HepG2 (cell line): ENCODE measurements around the gene CSKMT. TPM values are rescaled to one million over a fixed set of nuclear protein-coding genes. Genes with fewer than 3 reads are reported as not detected.

Experiments used
- ATM ChIP-seq: fragments of 450-650 bp; IDR thresholded peaks from 2 replicates; pipeline ENCODE4 v1.7.1; 2017; ENCODE audit warnings: mild to moderate bottlenecking, borderline replicate concordance
- CCDC6 ChIP-seq: sonication (generic); formaldehyde crosslinking; IDR thresholded peaks from 2 replicates; pipeline ENCODE4 v1.8.1; 2022; ENCODE audit warnings: mild to moderate bottlenecking, missing genetic modification reagents, moderate library complexity
- CENPT ChIP-seq: sonication (generic); formaldehyde crosslinking; IDR thresholded peaks from 2 replicates; pipeline ENCODE4 v1.8.0; 2022; ENCODE audit warnings: low read depth, mild to moderate bottlenecking, moderate library complexity, missing genetic modification reagents
- EEA1 ChIP-seq: sonication (generic); formaldehyde crosslinking; IDR thresholded peaks from 2 replicates; pipeline ENCODE4 v1.5.1; 2020; ENCODE audit warnings: mild to moderate bottlenecking, missing genetic modification reagents, borderline replicate concordance
- KDM6A ChIP-seq: IDR thresholded peaks from 2 replicates; pipeline ENCODE4 v1.6.1; 2016; ENCODE audit warnings: low read depth
- MED1 ChIP-seq: sonication (generic); formaldehyde crosslinking; IDR thresholded peaks from 2 replicates; pipeline ENCODE4 v1.4.0; 2020; ENCODE audit warnings: missing genetic modification reagents
- NFRKB ChIP-seq: fragments of 450-650 bp; IDR thresholded peaks from 2 replicates; pipeline ENCODE4 v1.6.1; 2017
- ONECUT2 ChIP-seq: sonication (generic); formaldehyde crosslinking; IDR thresholded peaks from 2 replicates; pipeline ENCODE4 v1.4.0; 2020; ENCODE audit warnings: missing genetic modification reagents
- PHF20 ChIP-seq: sonication (generic); formaldehyde crosslinking; IDR thresholded peaks from 2 replicates; pipeline ENCODE4 v1.5.0; 2020; ENCODE audit warnings: mild to moderate bottlenecking, missing genetic modification reagents
- SRSF4 ChIP-seq: fragments of 200-400 bp; formaldehyde crosslinking; IDR thresholded peaks from one replicate; pipeline ENCODE4 v1.6.1; 2018; ENCODE audit warnings: mild to moderate bottlenecking, low read depth, low read length, moderate library complexity; ENCODE audit not compliant: poor library complexity, severe bottlenecking
- ZBTB20 ChIP-seq: sonication (generic); formaldehyde crosslinking; IDR thresholded peaks from 2 replicates; pipeline ENCODE4 v1.8.1; 2023; ENCODE audit warnings: missing genetic modification reagents, low read depth, mild to moderate bottlenecking, borderline replicate concordance
- ZNF207 ChIP-seq: fragments of 450-650 bp; IDR thresholded peaks from 2 replicates; pipeline ENCODE4 v1.6.1; 2016; ENCODE audit warnings: antibody characterized with exemption, borderline replicate concordance
- ZNF331 ChIP-seq: sonication (generic); formaldehyde crosslinking; IDR thresholded peaks from 2 replicates; pipeline ENCODE4 v1.4.0; 2020; ENCODE audit warnings: missing genetic modification reagents
- ZNF552 ChIP-seq: sonication (generic); formaldehyde crosslinking; IDR thresholded peaks from 2 replicates; pipeline ENCODE4 v1.9.0; 2022; ENCODE audit warnings: missing genetic modification reagents, mild to moderate bottlenecking, borderline replicate concordance
- ZNF678 ChIP-seq: sonication (generic); formaldehyde crosslinking; IDR thresholded peaks from 2 replicates; pipeline ENCODE4 v1.4.0; 2020; ENCODE audit warnings: mild to moderate bottlenecking, missing genetic modification reagents
- polyA plus RNA-seq, 8 experiments: library from polyadenylated mRNA; depleted of rRNA in 3 of 8; stranded (reverse) in 7 of 8; unstranded in 1 of 8; fragments of >200 nt; fragmentation: Illumina TruSeq in 4 of 8; extraction: Trizol in 4 of 8; gene quantifications; 2 replicates each; pipeline versions ENCODE4 v1.2.1 to v1.2.3, GENCODE V29; 2011 to 2016; ENCODE audit warnings: low read depth in 4 of 8, missing spikeins in 1 of 8, mixed read lengths in 1 of 8; ENCODE audit not compliant: insufficient read depth in 1 of 8
- total RNA-seq, 5 experiments: library from RNA; depleted of rRNA; stranded (reverse); fragments of >200 nt; fragmentation: Illumina TruSeq; extraction: Trizol; gene quantifications; 2 replicates each; pipeline ENCODE4 v1.2.3, GENCODE V29; 2016; ENCODE audit warnings: low read depth in 1 of 5
- TF ChIP-seq, protein P1 (sequence below): sonication (generic); formaldehyde crosslinking; IDR thresholded peaks from 2 replicates; pipeline ENCODE4 v1.9.0; 2021; ENCODE audit warnings: missing genetic modification reagents, mild to moderate bottlenecking, borderline replicate concordance
- TF ChIP-seq, protein P2 (sequence below): sonication (generic); formaldehyde crosslinking; IDR thresholded peaks from 2 replicates; pipeline ENCODE4 v1.5.0; 2020; ENCODE audit warnings: mild to moderate bottlenecking, missing genetic modification reagents
- TF ChIP-seq, protein P3 (sequence below): sonication (generic); formaldehyde crosslinking; IDR thresholded peaks from 2 replicates; pipeline ENCODE4 v1.5.1; 2020; ENCODE audit warnings: mild to moderate bottlenecking, missing genetic modification reagents, moderate library complexity

The CSKMT gene
- total and polyA plus RNA-seq, 2 of the 13 experiments (the other 11 are each of a cell fraction or from before 2014, with no cell fraction given) = 7.6 to 31.8 TPM

DNA sequence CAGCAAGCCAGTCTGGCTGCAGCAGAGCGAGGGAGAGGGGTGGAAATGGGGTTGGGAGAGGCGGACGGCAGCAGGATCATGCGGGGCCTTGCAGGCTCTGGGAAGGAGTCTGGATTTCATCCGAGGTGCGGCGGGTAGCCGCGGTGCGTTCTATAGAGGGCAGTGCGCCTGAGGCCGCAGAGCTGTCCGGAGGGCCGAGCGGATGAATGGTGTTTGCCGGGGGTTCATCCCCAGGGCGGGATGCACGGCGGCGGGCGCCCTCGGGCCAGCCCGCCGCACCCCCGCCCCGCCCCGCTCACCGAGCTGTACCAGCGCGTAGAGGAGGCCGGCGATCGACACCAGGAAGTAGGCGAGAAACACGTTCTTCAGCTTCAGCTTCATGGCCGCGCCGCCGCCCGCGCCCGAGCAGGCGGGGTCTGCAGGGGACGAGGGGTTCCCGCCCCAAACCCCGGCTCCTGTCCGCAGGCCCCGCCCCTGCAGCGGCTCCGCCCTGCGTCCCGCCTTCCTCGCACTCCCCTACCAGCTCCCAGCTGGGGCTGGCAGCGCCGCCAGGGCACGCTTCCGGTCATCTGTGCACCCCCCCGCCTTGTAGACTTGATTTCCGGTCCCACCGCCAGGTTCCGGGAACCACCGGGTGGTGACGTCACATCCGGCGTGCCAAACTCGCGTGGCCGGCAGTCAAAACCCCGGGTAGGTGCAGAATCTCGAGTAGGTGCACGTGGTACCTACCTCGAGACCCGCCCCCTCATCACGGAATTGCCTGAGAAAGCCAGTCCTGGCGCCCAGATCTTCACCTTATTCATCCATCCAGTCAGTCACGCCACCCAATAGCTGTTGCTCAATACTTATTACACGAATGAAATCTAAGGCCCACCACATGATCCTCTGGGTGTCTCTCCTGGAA lies 43.3 kb upstream of the CSKMT start, which contains the start of gene B3GAT3 (continued):
- TF ChIP-seq, protein P1, sequence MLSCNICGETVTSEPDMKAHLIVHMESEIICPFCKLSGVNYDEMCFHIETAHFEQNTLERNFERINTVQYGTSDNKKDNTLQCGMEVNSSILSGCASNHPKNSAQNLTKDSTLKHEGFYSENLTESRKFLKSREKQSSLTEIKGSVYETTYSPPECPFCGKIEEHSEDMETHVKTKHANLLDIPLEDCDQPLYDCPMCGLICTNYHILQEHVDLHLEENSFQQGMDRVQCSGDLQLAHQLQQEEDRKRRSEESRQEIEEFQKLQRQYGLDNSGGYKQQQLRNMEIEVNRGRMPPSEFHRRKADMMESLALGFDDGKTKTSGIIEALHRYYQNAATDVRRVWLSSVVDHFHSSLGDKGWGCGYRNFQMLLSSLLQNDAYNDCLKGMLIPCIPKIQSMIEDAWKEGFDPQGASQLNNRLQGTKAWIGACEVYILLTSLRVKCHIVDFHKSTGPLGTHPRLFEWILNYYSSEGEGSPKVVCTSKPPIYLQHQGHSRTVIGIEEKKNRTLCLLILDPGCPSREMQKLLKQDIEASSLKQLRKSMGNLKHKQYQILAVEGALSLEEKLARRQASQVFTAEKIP (CRISPR knock-in tag) = no peak
- TF ChIP-seq, protein P2, sequence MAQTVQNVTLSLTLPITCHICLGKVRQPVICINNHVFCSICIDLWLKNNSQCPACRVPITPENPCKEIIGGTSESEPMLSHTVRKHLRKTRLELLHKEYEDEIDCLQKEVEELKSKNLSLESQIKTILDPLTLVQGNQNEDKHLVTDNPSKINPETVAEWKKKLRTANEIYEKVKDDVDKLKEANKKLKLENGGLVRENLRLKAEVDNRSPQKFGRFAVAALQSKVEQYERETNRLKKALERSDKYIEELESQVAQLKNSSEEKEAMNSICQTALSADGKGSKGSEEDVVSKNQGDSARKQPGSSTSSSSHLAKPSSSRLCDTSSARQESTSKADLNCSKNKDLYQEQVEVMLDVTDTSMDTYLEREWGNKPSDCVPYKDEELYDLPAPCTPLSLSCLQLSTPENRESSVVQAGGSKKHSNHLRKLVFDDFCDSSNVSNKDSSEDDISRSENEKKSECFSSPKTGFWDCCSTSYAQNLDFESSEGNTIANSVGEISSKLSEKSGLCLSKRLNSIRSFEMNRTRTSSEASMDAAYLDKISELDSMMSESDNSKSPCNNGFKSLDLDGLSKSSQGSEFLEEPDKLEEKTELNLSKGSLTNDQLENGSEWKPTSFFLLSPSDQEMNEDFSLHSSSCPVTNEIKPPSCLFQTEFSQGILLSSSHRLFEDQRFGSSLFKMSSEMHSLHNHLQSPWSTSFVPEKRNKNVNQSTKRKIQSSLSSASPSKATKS (CRISPR knock-in tag) = no peak
- no peak for TF ChIP-seq CENPT (CRISPR knock-in tag)
- TF ChIP-seq MED1 (CRISPR knock-in tag) = peak; percentile 78
- TF ChIP-seq ONECUT2 (CRISPR knock-in tag) = no peak
- TF ChIP-seq, protein P3, sequence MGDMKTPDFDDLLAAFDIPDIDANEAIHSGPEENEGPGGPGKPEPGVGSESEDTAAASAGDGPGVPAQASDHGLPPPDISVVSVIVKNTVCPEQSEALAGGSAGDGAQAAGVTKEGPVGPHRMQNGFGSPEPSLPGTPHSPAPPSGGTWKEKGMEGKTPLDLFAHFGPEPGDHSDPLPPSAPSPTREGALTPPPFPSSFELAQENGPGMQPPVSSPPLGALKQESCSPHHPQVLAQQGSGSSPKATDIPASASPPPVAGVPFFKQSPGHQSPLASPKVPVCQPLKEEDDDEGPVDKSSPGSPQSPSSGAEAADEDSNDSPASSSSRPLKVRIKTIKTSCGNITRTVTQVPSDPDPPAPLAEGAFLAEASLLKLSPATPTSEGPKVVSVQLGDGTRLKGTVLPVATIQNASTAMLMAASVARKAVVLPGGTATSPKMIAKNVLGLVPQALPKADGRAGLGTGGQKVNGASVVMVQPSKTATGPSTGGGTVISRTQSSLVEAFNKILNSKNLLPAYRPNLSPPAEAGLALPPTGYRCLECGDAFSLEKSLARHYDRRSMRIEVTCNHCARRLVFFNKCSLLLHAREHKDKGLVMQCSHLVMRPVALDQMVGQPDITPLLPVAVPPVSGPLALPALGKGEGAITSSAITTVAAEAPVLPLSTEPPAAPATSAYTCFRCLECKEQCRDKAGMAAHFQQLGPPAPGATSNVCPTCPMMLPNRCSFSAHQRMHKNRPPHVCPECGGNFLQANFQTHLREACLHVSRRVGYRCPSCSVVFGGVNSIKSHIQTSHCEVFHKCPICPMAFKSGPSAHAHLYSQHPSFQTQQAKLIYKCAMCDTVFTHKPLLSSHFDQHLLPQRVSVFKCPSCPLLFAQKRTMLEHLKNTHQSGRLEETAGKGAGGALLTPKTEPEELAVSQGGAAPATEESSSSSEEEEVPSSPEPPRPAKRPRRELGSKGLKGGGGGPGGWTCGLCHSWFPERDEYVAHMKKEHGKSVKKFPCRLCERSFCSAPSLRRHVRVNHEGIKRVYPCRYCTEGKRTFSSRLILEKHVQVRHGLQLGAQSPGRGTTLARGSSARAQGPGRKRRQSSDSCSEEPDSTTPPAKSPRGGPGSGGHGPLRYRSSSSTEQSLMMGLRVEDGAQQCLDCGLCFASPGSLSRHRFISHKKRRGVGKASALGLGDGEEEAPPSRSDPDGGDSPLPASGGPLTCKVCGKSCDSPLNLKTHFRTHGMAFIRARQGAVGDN = peak; percentile 100
- 0 out of 2 replicates have a peak, but pooled peaks have one; percentile 8 for TF ChIP-seq KDM6A (CRISPR knock-in tag)
- no peak for TF ChIP-seq ATM
- no peak; the same call in 1 of the 2 replicates for TF ChIP-seq ZNF678 (CRISPR knock-in tag)
- peak; percentile 54; the same call in 1 of the 2 replicates for TF ChIP-seq CCDC6 (CRISPR knock-in tag)
- peak; percentile 92 for TF ChIP-seq PHF20 (CRISPR knock-in tag)
- peak; percentile 88 for TF ChIP-seq ZNF552 (CRISPR knock-in tag)
- no peak; the same call in 1 of the 2 replicates for TF ChIP-seq EEA1 (CRISPR knock-in tag)
- TF ChIP-seq SRSF4 = no peak
- peak; percentile 81; the same call in 1 of the 2 replicates for TF ChIP-seq ZBTB20
- TF ChIP-seq ZNF331 (CRISPR knock-in tag) = peak; percentile 89
- no peak for TF ChIP-seq ZNF207
- TF ChIP-seq NFRKB = no peak
